ENCODE data around the gene COL5A2.

COL5A2 gene

GRCh38 chr2:189056200-189057106 is 123.1 kb downstream of the COL5A2 start:
- in situ Hi-C loops (cut with MboI; ENCODE audit: low sequenced_read_pairs): no loop called here

DNA sequence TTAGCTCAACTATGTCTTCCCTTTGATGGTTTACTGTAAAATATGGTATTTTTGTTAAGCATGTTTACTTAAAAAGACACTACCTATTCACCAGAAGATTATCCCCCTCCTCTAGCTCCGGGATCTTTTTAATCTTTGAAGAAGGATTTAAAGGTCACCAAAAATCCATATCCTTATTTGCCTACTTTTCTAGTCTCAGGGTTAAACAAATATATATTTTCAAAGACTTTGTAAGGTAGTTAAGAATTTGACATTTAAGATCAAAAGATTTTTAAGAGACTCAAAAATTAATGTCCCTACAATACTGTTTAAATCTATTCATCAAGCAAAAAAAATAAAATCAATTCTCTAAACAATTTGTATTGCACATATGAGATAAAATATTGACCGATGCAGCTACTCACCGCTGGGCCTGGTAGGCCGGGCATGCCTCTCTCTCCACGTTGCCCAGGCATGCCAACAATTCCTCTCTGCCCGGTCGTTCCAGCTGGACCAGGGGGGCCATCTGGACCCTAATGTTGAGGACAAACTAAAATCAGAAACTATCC is 129.3 kb downstream of the COL5A2 start:
- in situ Hi-C loops (cut with MboI; ENCODE audit: low sequenced_read_pairs): no loop called here

DNA sequence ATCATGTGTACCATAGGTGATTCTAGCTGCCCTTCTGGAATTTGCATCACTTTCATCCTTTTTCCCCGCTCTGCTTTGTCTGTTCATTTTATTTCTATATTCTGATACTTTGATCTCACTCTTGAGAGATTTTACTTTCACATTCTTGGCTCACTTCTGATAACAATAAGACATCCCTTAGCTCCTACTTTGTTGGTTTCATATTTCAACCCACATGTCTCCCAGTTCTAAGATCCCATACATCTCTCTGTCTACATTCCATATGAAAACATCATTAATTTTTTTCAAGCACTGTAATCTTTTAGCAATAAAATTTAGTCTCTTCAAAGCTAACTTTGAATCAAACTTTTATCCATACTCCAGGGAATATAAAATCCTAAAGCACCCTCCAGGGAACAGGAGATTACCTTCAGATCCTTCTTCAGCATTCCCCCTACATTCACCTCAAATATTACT is 129.8 kb downstream of the COL5A2 start:
- in situ Hi-C loops (cut with MboI; ENCODE audit: low sequenced_read_pairs): no loop called here

DNA sequence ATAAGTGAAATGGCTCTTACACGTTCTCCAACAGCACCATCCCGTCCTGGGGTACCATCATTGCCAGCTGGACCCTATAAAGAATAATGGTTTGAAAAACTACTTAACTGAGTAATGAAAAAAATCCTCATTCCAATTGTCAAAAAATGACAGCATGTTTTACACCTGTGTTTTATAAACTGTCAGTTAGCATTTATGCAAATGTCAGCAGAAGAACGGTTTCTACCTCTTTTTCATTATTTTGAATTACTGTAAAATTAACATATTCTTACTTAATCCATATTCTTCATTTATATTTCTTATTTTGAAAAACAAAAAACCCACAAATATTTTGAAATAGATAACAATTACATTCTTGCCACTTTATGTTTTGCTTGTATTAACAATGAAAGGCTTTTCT is 131.4 kb downstream of the COL5A2 start:
- in situ Hi-C loops (cut with MboI; ENCODE audit: low sequenced_read_pairs): no loop called here

DNA sequence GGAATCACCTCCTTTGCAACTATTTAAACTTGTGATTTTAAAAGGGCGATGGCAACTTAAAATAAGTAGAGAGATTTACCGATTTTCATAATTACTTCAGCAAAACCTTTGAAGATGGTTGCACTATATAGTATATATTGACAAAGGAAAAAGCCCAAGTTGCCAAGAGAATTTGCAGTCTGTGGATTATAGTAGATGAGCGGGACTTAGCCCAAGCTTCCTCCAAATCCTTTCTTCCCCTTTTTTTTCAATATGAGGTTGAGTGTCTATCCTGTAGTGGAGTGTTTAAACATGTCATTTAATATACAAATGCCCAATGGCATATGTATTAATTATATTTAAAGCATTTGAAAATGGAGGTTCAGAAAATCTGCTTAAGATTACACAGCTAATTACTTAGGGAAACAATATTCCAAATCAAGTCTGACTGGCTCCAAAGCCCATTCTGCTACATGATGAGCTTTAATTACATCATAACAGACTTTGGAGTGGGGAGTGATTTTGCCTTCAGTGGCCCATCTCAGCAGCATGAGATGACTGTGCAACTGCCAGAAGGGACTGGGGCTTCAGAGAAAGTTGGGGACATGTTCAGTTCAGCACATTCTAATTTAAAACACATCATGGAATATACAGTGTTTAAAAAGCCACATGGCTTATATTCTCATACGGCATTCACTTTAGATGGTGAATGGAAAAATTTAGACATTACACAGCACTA is 132.2 kb downstream of the COL5A2 start:
- in situ Hi-C loops (cut with MboI; ENCODE audit: low sequenced_read_pairs): no loop called here

GRCh38 chr2:189046320-189046719 is 133.2 kb downstream of the COL5A2 start:
- in situ Hi-C loops (cut with MboI; ENCODE audit: low sequenced_read_pairs): no loop called here

- in situ Hi-C loops (cut with MboI; ENCODE audit: low sequenced_read_pairs): no loop called here
Observed at GRCh38 chr2:189045836-189046235, 133.7 kb downstream of the COL5A2 start.

GRCh38 chr2:189037518-189037917 is 142.0 kb downstream of the COL5A2 start:
- in situ Hi-C loops (cut with MboI; ENCODE audit: low sequenced_read_pairs): no loop called here

DNA sequence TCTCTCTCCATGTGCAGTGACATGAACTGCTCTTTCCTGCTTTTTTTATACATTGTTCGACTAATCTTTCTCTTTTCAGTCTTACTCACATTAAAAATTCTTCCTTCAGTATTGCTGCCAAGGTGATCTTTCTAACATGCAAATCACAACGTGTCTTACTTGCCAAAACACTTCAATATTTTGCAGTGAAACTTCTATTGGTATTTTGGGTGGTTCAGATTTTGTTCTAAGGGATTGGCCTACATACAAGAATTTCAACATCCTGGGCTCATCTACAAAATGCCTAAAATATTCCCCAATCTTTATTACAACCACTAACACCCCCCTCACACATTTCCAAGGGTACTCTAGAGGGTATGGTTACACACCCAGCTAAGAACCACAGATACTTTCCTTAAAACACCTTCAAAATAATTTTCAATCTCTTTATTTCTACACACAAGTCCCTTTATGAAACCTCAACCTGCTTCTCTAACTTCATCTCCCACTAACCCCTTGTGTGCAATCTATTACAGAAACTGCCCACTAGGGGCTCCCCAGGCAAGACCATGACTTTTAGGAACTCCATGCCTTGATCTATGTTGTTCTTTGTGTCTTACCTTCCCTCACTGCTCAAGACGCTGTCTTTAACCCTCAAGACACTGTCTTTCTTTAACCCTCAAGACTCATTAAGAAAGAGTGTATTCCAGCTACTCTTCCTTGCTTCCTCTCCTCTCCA is 154.5 kb downstream of the COL5A2 start:
- in situ Hi-C loops (cut with MboI; ENCODE audit: low sequenced_read_pairs): no loop called here

DNA sequence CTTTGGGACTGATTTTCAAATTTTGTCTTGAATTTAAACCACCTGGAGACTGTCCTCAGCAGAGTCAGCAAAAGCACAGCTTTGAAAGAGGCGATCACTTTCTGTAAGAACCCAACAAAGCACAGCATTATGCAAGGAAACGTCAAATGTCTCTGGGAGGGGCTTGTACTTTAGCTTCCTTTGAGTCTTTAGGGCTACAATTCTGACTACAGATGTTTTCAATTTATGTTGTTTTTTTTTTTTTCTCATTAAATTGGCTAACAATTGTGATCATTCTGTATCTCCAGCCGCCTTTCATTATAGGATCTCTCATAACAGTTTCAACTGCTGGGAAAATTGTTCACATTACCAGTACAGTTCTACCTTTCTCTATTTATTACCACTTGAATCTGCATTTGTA is 157.1 kb downstream of the COL5A2 start:
- in situ Hi-C loops (cut with MboI; ENCODE audit: low sequenced_read_pairs): no loop called here

DNA sequence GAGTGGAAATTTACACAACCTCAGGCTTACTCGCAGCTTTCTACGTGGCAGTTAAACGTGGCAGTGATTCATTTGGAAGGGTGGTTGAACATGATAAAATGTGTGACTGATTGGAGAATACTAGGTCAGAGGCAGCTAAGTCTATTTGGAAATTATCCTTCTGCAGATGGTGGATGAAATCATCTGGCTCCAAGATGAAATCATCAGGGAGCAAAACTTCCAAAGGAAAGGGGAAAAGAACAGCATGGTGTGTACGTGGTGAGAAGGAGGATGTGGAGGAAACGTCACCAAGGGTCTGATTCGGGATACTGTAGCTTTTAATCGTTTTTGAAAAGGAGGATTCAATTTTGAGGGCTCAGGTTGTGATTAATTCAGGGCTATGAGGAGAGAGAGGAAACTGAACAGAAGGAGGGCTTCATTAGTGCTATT is 157.5 kb downstream of the COL5A2 start:
- in situ Hi-C loops (cut with MboI; ENCODE audit: low sequenced_read_pairs): no loop called here

GRCh38 chr2:189020179-189020578 is 159.4 kb downstream of the COL5A2 start:
- in situ Hi-C loops (cut with MboI; ENCODE audit: low sequenced_read_pairs): no loop called here

DNA sequence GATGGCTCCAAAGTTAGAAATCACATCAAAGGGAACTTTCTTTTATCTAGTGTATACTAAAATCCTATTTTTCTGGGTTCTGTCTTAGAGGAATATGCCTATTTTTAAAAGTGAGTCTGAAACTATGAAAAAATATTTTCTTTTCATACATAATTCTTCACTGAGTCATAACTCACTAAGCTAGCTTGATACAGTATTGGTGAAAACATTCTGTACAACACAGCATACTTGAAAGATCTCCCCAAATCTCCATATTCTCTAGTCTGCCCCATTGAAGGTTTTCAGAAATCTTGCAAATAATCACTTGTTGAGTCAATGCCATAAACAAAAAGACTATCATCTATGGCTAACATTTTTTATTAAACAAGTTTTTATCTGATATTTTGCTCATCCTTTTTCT is 160.9 kb downstream of the COL5A2 start:
- in situ Hi-C loops (cut with MboI; ENCODE audit: low sequenced_read_pairs): no loop called here

DNA sequence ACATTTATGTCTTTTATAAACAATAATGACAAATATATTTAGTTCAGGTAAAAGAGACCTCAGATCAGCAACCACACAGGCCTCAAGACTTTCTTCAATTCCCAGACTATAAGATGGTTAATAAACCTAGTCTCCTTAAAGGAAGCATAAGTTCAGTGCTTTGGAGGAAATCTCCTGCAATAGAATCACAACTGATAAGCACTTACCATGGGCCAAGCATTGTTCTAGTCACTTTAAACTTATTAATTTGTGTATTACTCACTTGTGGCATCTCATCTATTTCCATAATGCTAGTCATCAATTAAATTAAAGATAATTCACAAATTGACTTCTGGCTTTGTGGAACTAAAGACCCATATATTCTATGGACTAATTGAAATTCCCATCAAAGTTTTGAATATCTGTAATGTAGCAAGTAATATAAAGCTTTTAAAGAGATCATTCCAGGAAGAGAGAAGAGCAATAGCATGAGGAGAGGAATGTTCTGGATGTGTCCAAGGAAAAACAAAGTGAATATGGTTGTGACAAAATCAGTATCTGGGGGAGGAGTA is 163.2 kb downstream of the COL5A2 start:
- in situ Hi-C loops (cut with MboI; ENCODE audit: low sequenced_read_pairs): no loop called here

DNA sequence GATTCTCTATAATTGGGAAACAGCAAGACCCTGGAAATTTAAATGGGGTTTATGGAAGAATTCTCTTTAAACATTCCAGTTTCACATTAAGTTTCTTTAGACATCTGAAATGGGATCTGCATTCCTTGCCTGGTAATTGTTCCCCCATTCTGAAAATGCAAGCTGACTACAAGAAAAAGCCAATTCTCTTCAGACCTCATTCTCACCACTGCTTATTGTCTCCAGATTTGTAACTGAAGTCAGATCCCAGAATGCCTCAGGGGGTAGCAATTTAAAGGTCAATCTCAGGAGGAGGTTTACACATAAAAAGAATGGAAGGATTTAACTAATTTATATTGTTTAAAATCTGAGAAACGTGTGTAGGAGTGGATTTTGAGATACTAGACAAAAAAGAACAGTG is 164.2 kb downstream of the COL5A2 start:
- in situ Hi-C loops (cut with MboI; ENCODE audit: low sequenced_read_pairs): no loop called here

- in situ Hi-C loops (cut with MboI; ENCODE audit: low sequenced_read_pairs): no loop called here
Observed at GRCh38 chr2:189014449-189015138, 165.0 kb downstream of the COL5A2 start.

- in situ Hi-C loops (cut with MboI; ENCODE audit: low sequenced_read_pairs): no loop called here
Observed at GRCh38 chr2:189013671-189014448, 165.7 kb downstream of the COL5A2 start.

GRCh38 chr2:189013031-189013430 is 166.5 kb downstream of the COL5A2 start:
- in situ Hi-C loops (cut with MboI; ENCODE audit: low sequenced_read_pairs): no loop called here

GRCh38 chr2:189012351-189012750 is 167.2 kb downstream of the COL5A2 start:
- in situ Hi-C loops (cut with MboI; ENCODE audit: low sequenced_read_pairs): no loop called here
